ENCODE data around the gene GP9.
A peak's percentile ranks its signal among the peaks of the same experiment; 100 is the strongest.

GP9 gene

DNA sequence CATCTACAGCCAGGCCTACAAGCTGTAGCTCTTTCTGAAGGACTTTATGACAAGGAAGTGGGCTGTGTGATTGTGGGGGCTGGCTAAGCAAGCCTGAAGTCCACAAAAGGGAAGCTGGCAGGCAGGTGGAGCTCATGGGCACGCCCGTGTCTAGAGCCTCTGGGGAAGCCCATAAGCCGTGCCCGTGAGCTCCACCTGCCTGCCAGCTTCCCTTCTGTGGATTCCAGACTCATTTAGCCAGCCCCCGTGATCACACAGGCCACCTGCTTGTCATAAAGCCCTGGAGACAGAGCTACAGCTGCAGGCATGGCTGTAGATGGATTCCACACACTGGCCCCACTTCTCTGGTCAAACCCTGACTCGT is 44.2 kb upstream of the GP9 start:
- TF ChIP-seq CTCF (IDR thresholded peaks at IDR 0.05) = no peak
- H3K4me3 ChIP-seq (ENCODE audit: low read depth in 1 of 2, low read length in 1 of 2) = no peak overlapping the region
- H3K4me1 ChIP-seq (ENCODE audit: control insufficient read depth in 1 of 2, insufficient read depth in 1 of 2, low read depth in 1 of 2, low read length in 1 of 2) = peaks cover 16% of the 10 kb centered on the region in 2 experiments
- no peaks in the 10 kb centered on the region for H3K27me3 ChIP-seq
- no peaks in the 10 kb centered on the region for H3K9me3 ChIP-seq
- H3K27ac ChIP-seq = peak overlapping the region; percentile 48
- H3K36me3 ChIP-seq = no peaks in the 10 kb centered on the region

- no peak overlapping the region for H3K4me3 ChIP-seq (ENCODE audit: low read depth in 1 of 2, low read length in 1 of 2)
- H3K36me3 ChIP-seq = no peaks in the 10 kb centered on the region
- H3K9me3 ChIP-seq = no peaks in the 10 kb centered on the region
- H3K27ac ChIP-seq = no peak overlapping the region
- no peak for TF ChIP-seq CTCF (IDR thresholded peaks at IDR 0.05)
- no peaks in the 10 kb centered on the region for H3K27me3 ChIP-seq
- H3K4me1 ChIP-seq (ENCODE audit: control insufficient read depth in 1 of 2, insufficient read depth in 1 of 2, low read depth in 1 of 2, low read length in 1 of 2) = peaks cover 16% of the 10 kb centered on the region in 2 experiments
These were observed 43.7 kb upstream of the GP9 start for GRCh38 chr3:129016720-129017483.

DNA sequence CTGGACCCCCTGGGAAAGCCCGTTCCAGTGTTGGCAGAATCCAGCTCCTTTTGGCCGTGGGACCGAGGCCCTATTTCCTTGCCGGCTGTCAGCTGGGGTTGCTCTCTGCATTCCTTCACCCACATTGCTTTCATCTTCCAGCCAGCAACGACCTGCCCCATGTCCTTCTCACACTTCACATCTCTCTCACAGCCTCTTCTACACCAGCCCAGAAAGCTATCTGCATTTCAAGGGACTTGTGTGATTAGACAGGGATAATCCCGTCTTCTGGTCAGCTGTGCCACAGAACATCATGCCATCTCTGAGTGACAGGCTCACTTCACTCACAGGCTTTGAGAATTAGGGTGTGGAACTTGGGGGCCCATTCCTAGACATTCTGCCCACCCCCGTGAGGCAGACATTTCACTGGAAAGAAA is 43.1 kb upstream of the GP9 start:
- Histone ChIP-seq H3K4me3 (ENCODE audit: low read depth in 1 of 2, low read length in 1 of 2) (no peak overlapping the region), H3K27me3 (no peaks in the 10 kb centered on the region), H3K9me3 (no peaks in the 10 kb centered on the region), H3K4me1 (ENCODE audit: control insufficient read depth in 1 of 2, insufficient read depth in 1 of 2, low read depth in 1 of 2, low read length in 1 of 2) (peaks cover 16% of the 10 kb centered on the region in 2 experiments), H3K36me3 (no peaks in the 10 kb centered on the region), H3K27ac (no peak overlapping the region)
- TF ChIP-seq CTCF (IDR thresholded peaks at IDR 0.05) = no peak

DNA sequence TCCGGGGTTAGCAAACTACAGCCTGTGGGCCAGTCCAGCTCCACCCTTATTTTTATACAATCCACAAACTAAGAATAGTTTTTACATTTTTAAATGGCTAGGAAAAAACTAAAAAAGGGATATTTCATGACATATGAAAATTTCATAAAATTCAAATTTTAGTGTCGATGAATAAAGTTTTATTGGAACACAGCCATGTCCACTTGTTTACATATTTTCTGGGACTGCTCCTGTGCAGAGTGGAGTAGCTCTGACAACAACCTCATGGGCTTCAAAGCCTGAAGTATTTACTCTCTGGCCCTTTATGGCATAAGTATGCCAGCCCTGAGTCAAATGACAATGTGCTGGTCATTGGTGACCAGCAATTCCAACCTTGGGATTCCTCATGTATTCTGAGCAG is 42.3 kb upstream of the GP9 start:
- peaks cover 16% of the 10 kb centered on the region in 2 experiments for H3K4me1 ChIP-seq (ENCODE audit: control insufficient read depth in 1 of 2, insufficient read depth in 1 of 2, low read depth in 1 of 2, low read length in 1 of 2)
- TF ChIP-seq CTCF (IDR thresholded peaks at IDR 0.05) = no peak
- no peaks in the 10 kb centered on the region for H3K36me3 ChIP-seq
- H3K27ac ChIP-seq = no peak overlapping the region
- H3K27me3 ChIP-seq = no peaks in the 10 kb centered on the region
- H3K9me3 ChIP-seq = no peaks in the 10 kb centered on the region
- no peak overlapping the region for H3K4me3 ChIP-seq (ENCODE audit: low read depth in 1 of 2, low read length in 1 of 2)

- Histone ChIP-seq H3K36me3 (no peaks in the 10 kb centered on the region), H3K27ac (no peak overlapping the region), H3K27me3 (no peaks in the 10 kb centered on the region), H3K9me3 (no peaks in the 10 kb centered on the region), H3K4me1 (ENCODE audit: control insufficient read depth in 1 of 2, insufficient read depth in 1 of 2, low read depth in 1 of 2, low read length in 1 of 2) (peaks cover 16% of the 10 kb centered on the region in 2 experiments), H3K4me3 (ENCODE audit: low read depth in 1 of 2, low read length in 1 of 2) (no peak overlapping the region)
- no peak for TF ChIP-seq CTCF (IDR thresholded peaks at IDR 0.05)
These were observed 41.8 kb upstream of the GP9 start for GRCh38 chr3:129018751-129019150.
